ENCODE results near the gene DCAF4. TPM values are rescaled to one million over a fixed set of nuclear protein-coding genes. Genes with fewer than 3 reads are reported as not detected.

Gene DCAF4
- polyA plus RNA-seq, 4 donors: 14.4 to 22.5 (median 19.3) TPM

Other genes with a start within 250 kb of the DCAF4 start
- 1 to 10 TPM; 4.1 to 6.2 (median 5.0) TPM for gene DPF3, start 32.4 kb upstream of the DCAF4 start, polyA plus RNA-seq (ENCODE audit: insufficient read length in 4 of 4)
- 10 to 100 TPM; 18.4 to 20.8 (median 19.7) TPM for gene ZFYVE1, start 100.6 kb downstream of the DCAF4 start, polyA plus RNA-seq (ENCODE audit: insufficient read length in 4 of 4)
- 100 to 1,000 TPM; 142 to 167 (median 162) TPM for gene RBM25, start 132.1 kb downstream of the DCAF4 start, polyA plus RNA-seq (ENCODE audit: insufficient read length in 4 of 4)
- gene PSEN1, start 210.0 kb downstream of the DCAF4 start, polyA plus RNA-seq (ENCODE audit: insufficient read length in 4 of 4): 10 to 100 TPM; 69.3 to 79.5 (median 75.9) TPM